ENCODE measurements around the gene BEND6. TPM values are rescaled to one million over a fixed set of nuclear protein-coding genes. Genes with fewer than 3 reads are reported as not detected.
A peak's percentile ranks its signal among the peaks of the same experiment; 100 is the strongest.

BEND6 gene
- total and polyA plus RNA-seq, 10 of the 15 experiments (the other 5 are each of a cell fraction or from before 2014, with no cell fraction given): 0.79 to 2.8 (median 1.6) TPM

DNA sequence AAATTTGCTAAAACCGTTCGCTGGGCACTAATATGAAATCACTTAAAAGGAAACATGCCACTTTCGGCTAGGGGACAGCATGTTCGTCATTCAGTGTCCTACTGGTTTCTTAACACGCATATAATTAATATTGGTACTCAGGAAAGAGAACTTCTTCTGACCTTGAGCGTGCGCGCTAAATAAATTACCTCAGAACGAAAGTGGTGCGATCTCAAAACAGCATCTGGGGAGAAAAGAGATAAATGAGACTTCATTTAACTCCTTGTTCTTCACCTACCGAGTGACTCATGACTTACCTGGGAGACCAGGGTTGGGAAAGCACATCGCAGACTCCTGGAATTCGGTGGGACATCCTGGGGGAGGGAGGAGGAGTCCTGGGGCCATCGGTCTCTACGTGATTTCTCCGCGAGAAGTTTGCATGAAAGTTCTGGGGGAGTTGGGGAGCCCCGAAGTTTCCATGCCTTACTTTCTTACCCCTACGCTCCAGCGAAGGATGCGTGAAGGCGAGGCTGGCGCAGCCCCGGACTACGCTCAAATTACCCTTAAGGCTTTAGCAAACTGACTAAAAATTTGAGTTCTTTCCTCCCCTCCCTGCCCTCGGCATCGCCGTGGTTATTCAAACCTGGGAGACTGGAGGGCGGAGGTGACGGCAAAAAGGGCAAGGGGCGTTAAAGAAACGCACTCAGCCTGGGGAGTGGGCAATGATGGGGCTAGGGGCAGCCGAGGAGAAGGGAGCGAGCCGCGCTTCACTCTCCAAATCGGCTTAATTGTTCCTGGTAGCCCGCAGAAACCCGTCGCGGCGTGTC is 1.1 kb upstream of the BEND6 start:
- H3K4me3 ChIP-seq: peak overlapping the region; percentile 97
- ChIA-PET POLR2A (interaction anchor here (0.8 to 2.0 kb wide), 2 partner anchors 10 to 92 kb away, joined by 3 to 5 read pairs; partner anchors contain the start of gene KIAA1586), RAD21 (ENCODE audit: unreplicated experiment) (interaction anchor here (1.0 to 3.5 kb wide), 6 partner anchors 17 to 363 kb away, joined by 3 to 26 read pairs (median 4); partner anchors contain the start of gene PRIM2), CTCF (interaction anchor here (0.9 to 15.6 kb wide), 8 partner anchors 9 to 363 kb away, joined by 3 to 200 read pairs (median 6); partner anchors contain the start of gene PRIM2), SMC1A (ENCODE audit: uncharacterized antibody, unreplicated experiment) (interaction anchor here (1.1 to 4.3 kb wide), 6 partner anchors 15 to 218 kb away, joined by 3 to 37 read pairs (median 3); partner anchors contain the start of gene BAG2)
- DNase-seq (ENCODE audit: low read depth, low spot score) (peak; percentile 38), ATAC-seq (peak; percentile 49), FAIRE-seq (peak; percentile 72)
- H3K36me3 ChIP-seq (ENCODE audit: control insufficient read depth in 2 of 2, insufficient read depth in 2 of 2, low read length in 1 of 2): no peaks in the 10 kb centered on the region
- no peaks in the 10 kb centered on the region for H3K27me3 ChIP-seq (replicated peaks in 1 of 2; ENCODE audit: control insufficient read depth in 2 of 2, insufficient read depth in 2 of 2, low read length in 1 of 2)
- intact Hi-C loops (cut with micrococcal nuclease; ENCODE audit: unreplicated experiment): loop anchor here (2.0 to 10.0 kb wide), 3 partner anchors 189 to 363 kb away; partner anchors contain the start of genes BAG2 and PRIM2
- H3K79me2 ChIP-seq (ENCODE audit: control insufficient read depth, insufficient read depth, low read length): peaks cover 16% of the 10 kb centered on the region
- H3K4me1 ChIP-seq (ENCODE audit: control insufficient read depth, insufficient read depth, low read length): peaks cover 17% of the 10 kb centered on the region
- H3K27ac ChIP-seq (ENCODE audit: control insufficient read depth, insufficient read depth): peak overlapping the region; percentile 91
- peak overlapping the region; percentile 94 for H3K4me2 ChIP-seq (ENCODE audit: control insufficient read depth, insufficient read depth)
- peak overlapping the region; percentile 94 for H2AFZ ChIP-seq (ENCODE audit: control insufficient read depth, low read depth, low read length)
- under 1% methylated on average over 42 of the region's 42 CpGs for WGBS (ENCODE audit: insufficient coverage, insufficient replicate concordance, low lambda C conversion rate, missing lambda C conversion rate)
- TSS peak; percentile 81 for BruUV-seq (replicated peaks)
- no peaks in the 10 kb centered on the region for H3K9me3 ChIP-seq (replicated peaks; ENCODE audit: control insufficient read depth, insufficient read depth, low read length)
- H4K20me1 ChIP-seq (ENCODE audit: control insufficient read depth, insufficient read depth): no peaks in the 10 kb centered on the region
- peak overlapping the region; percentile 82 for H3K9ac ChIP-seq (ENCODE audit: control insufficient read depth, insufficient read depth, low read length)
- in situ Hi-C loops (cut with MboI): no loop called here
- TF ChIP-seq NR2C2 (IDR thresholded peaks at IDR 0.05; ENCODE audit: borderline replicate concordance, control insufficient read depth, insufficient read length, low read depth) (no peak), ZNF622 (IDR thresholded peaks at IDR 0.05) (no peak), SPI1 (IDR thresholded peaks at IDR 0.05; ENCODE audit: borderline replicate concordance, insufficient read depth, low read depth, low read length) (no peak), SMARCA5 (IDR thresholded peaks at IDR 0.05) (no peak), RFX5 (IDR thresholded peaks at IDR 0.05; ENCODE audit: low read depth, low read length) (no peak), EP300 (IDR thresholded peaks at IDR 0.05; ENCODE audit: borderline replicate concordance in 1 of 2, control insufficient read depth in 1 of 2, low read depth in 2 of 2, low read length in 2 of 2) (peak in 1 of 2 experiments; percentile 68; a peak in 1 of 4 replicates), FOXM1 (IDR thresholded peaks at IDR 0.05; ENCODE audit: low read depth, low read length) (peak; percentile 80; the same call in 1 of the 2 replicates), POLR2A (IDR thresholded peaks at IDR 0.05; ENCODE audit: low read depth, low read length) (no peak), SUZ12 (IDR thresholded peaks at IDR 0.05; ENCODE audit: unreplicated experiment) (no peak), TARDBP (IDR thresholded peaks at IDR 0.05; ENCODE audit: borderline replicate concordance) (no peak), CHD2 (IDR thresholded peaks at IDR 0.05; ENCODE audit: borderline replicate concordance, low read depth, low read length) (no peak), NFYB (IDR thresholded peaks at IDR 0.05; ENCODE audit: insufficient read depth, low read depth, low read length) (no peak), MYC (IDR thresholded peaks at IDR 0.05; ENCODE audit: insufficient read depth, insufficient read length, insufficient replicate concordance, low read length, severe bottlenecking) (no peak), PAX8 (IDR thresholded peaks at IDR 0.05) (no peak), TCF3 (IDR thresholded peaks at IDR 0.05; ENCODE audit: borderline replicate concordance, insufficient read depth, low read depth, low read length) (no peak), ZNF384 (IDR thresholded peaks at IDR 0.05; ENCODE audit: borderline replicate concordance, low read depth, low read length) (no peak), JUNB (IDR thresholded peaks at IDR 0.05) (peak; percentile 90), POLR2AphosphoS5 (IDR thresholded peaks at IDR 0.05; ENCODE audit: low read length) (peak; percentile 65), TAF1 (IDR thresholded peaks at IDR 0.05; ENCODE audit: borderline replicate concordance, low read depth, low read length) (no peak), SMC3 (IDR thresholded peaks at IDR 0.05; ENCODE audit: borderline replicate concordance, low read length) (no peak), CEBPB (IDR thresholded peaks at IDR 0.05; ENCODE audit: borderline replicate concordance in 1 of 2, low read depth in 2 of 2, low read length in 2 of 2) (no peak; a peak in 1 of 4 replicates), BHLHE40 (IDR thresholded peaks at IDR 0.05; ENCODE audit: borderline replicate concordance in 1 of 2, low read depth in 2 of 2, low read length in 1 of 2) (peak; percentile 50 to 56; a peak in 2 of 4 replicates), SP1 (IDR thresholded peaks at IDR 0.05; ENCODE audit: low read depth, low read length) (no peak), MXI1 (IDR thresholded peaks at IDR 0.05; ENCODE audit: low read depth, low read length) (no peak), ZNF274 (IDR thresholded peaks at IDR 0.05; ENCODE audit: insufficient read depth, insufficient read length) (no peak), STAT1 (conservative IDR thresholded peaks at IDR 0.05) (no peak)
